Choroid plexus epithelial cell (primary cell): ENCODE measurements around the gene MYH11.

Experiments used
- DNase-seq: peaks from one replicate; pipeline ENCODE4 v3.0.0-alpha.2; 2010; ENCODE audit warnings: low read depth
- H3K4me3 ChIP-seq: 2 replicates; pipeline ENCODE4 v1.5.1; 2011; ENCODE audit warnings: low read depth, mild to moderate bottlenecking, control low read depth, low read length, moderate library complexity
- TF ChIP-seq, protein P1 (sequence below): conservative IDR thresholded peaks from 2 replicates; pipeline ENCODE4 v1.5.1; 2011; ENCODE audit warnings: low read depth, mild to moderate bottlenecking, control low read depth, inconsistent platforms, low read length, moderate library complexity

The MYH11 gene

DNA sequence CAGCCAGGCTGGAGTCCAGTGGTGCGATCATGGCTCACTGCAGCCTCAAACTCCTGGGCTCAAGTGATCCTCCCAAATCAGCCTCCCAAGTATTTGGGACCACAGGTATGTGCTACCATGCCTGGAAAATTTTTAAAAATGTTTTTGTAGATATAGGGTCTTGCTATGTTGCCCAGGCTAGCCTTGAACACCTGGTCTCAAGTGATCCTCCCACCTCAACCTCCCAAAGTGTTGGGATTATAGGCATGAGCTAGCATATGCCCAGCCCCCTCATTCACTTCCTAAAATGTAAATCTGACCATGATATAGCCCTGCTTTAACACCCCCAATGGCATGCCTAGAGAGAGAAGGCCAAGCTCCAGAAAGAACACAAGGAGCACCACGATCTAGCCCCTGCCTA is 108.2 kb downstream of the MYH11 start:
- TF ChIP-seq, protein P1, sequence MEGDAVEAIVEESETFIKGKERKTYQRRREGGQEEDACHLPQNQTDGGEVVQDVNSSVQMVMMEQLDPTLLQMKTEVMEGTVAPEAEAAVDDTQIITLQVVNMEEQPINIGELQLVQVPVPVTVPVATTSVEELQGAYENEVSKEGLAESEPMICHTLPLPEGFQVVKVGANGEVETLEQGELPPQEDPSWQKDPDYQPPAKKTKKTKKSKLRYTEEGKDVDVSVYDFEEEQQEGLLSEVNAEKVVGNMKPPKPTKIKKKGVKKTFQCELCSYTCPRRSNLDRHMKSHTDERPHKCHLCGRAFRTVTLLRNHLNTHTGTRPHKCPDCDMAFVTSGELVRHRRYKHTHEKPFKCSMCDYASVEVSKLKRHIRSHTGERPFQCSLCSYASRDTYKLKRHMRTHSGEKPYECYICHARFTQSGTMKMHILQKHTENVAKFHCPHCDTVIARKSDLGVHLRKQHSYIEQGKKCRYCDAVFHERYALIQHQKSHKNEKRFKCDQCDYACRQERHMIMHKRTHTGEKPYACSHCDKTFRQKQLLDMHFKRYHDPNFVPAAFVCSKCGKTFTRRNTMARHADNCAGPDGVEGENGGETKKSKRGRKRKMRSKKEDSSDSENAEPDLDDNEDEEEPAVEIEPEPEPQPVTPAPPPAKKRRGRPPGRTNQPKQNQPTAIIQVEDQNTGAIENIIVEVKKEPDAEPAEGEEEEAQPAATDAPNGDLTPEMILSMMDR = no peak
- DNase-seq = no peak
- no peak overlapping the region for H3K4me3 ChIP-seq

DNA sequence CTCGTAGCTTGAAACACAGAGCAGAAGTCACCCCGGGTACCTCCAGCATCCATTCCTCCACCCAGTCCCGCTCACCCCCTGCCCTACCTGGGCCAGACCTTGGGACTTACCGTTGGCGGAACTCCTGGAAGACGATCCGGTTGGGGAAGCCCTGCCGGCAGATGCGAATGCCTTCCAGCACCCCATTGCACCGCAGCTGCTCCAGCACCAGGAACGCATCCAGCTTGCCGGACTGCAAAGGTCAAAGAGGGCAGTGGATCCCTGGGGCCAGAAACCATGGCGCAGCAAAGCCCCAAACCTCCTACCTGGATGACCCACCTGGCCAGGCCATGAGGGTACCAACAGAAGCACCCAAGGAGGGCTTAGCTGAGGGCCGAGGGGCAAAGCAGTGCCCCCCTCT is 108.9 kb downstream of the MYH11 start:
- TF ChIP-seq, protein P1 = no peak
- DNase-seq = no peak
- no peak overlapping the region for H3K4me3 ChIP-seq

DNA sequence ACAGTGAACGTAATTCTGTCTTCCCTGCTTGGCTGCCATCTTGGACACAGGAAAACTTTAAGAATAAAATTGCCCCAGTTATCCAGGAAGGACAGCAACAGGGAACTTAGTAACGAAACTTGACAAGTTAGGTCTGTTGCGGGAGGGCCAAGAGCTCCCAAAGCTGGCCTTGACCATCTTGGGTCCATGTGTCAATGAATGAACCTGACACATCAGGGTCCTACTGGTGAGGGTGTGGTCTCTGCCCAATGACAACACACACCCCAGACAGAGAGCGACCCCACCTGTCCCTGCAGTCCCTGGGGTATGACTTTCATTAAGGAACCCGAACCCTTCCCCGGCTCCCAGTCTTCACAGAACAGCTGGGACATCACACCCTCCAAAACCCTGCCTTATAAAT is 110.5 kb downstream of the MYH11 start:
- DNase-seq = no peak
- TF ChIP-seq, protein P1 = no peak
- no peak overlapping the region for H3K4me3 ChIP-seq

DNA sequence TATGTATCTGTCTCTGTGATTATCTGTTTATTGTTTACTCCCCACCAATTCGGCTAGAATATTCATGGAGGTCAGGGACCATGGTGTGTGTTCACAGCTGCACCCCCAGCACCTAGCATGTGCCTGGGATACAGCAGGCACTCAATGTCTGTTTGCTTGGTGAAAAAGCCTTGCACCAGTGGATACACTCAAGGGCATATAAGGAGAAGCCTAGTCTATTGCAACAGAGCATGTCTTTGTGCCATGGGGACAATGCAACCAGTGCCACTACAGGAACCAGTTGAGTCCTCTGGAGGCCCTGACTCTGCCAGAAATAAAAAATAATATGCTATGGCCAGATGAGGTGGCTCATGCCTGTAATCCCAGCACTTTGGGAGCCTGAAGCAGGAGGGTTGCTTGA is 113.2 kb downstream of the MYH11 start:
- no peak overlapping the region for H3K4me3 ChIP-seq
- TF ChIP-seq, protein P1 = no peak
- DNase-seq = no peak

DNA sequence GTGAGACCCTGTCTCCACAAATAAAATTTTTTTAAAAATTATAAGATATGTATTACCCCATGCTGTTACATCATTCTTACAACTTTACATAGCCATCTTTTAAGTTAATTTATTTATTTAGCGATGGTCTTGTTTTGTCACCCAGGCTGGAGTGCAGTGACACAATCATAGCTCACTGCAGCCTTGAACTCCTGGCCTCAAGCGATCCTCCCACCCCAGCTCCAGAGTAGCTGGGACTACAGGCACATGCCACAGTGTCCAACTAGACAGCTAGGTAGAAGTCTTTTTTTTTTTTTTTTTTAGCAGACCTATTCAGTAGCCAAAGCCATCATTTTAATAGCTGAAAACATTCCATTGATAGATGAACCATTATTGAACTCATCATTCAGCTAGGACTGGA is 114.1 kb downstream of the MYH11 start:
- TF ChIP-seq, protein P1 = no peak
- DNase-seq = no peak
- no peak overlapping the region for H3K4me3 ChIP-seq

DNA sequence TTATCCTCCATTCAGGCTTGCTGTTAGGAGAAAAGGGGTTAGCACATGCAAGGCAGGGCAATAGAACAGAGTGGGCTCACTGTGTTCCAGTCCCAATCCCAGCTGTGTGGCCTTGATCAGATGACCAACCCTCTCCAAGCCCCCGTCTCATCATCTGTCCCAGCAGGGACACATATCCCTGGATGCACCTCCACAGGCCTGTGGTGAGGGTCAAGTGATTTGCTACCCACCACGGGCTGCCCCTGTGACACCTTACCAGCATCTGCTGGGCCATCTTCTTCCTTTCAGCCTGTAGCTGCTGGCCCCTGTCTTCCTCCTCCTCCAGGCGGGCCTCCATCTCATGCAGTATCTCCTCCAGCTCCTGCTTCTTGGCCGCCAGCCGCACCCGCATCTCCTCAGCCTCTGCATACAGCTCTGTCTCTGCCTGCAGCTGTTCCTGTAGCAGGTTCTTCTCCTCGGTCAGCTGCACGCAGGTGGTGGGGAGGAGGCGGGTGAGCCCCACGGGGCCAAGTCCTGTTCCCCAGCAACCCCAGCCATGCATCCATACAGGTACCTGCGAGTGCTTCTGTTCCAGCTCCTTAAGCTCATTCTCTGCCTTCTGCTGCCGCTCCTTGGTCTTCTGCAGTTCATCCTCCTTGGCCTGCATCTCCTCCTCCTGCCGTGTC is 115.5 kb downstream of the MYH11 start:
- H3K4me3 ChIP-seq = no peak overlapping the region
- no peak for DNase-seq
- TF ChIP-seq, protein P1 = no peak

DNA sequence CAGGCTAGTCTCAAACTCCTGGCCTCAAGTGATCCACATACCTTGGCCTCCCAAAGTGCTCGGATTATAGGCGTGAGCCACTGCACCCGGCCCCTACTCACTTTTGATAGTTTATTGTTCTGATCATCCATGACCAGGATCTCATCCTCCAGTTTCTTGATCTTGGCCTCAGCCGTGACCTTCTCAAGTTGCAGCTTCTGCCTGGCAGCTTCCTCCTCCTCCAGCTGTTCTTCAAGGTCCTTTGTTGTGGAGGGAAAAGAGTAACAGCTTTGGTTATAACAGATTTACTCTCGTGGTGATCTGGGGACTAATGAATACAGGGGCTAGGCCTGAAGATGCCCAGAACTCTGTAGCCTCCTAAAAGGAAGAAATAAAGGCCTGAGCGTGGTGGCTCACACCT is 116.9 kb downstream of the MYH11 start:
- TF ChIP-seq, protein P1 = no peak
- H3K4me3 ChIP-seq = no peak overlapping the region
- DNase-seq = no peak
